ENCODE results near the gene IL10RA. TPM values are rescaled to one million over a fixed set of nuclear protein-coding genes. Genes with fewer than 3 reads are reported as not detected.

Gene IL10RA
- total RNA-seq, 4 donors from 2014 or later: 0.73 to 5.5 (median 2.2) TPM

DNA sequence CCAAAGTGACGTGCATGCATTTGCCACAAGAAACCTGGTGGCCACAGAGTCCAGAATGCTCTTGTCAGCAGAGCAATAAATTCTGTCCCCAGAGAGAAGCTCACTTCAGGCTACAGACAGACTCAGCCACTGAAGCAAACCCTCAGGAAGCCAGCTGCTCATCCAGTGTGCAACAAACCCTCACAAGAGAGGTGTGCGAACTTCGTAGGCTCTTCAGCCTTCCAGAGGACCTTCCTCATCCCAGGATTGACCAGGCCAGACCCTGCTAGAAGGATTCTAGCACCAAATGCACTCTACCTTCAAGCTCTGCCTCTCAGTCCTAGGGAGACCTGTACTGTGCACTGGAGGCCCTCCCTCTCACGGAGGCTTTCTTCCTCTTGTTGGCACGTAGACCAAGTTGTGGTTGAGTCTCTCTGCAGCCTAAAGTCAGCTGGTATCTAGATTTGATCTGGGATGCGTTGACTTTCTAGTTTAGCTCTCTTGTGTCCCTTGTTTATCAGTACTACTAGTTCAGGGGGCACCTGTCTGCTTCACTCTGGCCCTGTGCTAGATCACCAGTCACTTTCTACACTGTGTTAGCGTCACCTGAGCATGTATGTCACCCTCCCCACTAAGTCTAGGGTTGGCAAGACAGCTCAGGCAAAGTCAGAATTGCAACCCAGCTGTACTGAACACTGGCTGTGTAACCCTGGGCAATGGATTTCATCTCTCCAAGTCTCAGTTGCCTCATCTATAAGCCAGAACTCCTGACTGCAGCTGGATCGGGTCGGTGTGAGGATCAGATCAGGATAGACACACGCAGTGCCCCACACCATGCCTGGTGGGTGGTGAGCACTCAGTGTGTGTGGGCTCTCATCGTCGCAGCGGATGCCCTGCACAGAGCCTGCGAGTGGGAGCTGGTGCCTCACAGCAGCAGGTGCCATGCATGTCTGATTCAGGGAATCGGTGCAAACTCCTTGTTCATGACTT, 34.9 kb upstream of the IL10RA start:
- H3K27ac ChIP-seq: no peak overlapping the region
- H3K4me1 ChIP-seq: peaks cover 0 to 2% of the 10 kb centered on the region in 2 donors

GRCh38 chr11:117953024-117953671, 33.0 kb upstream of the IL10RA start:
- intact Hi-C loops (cut with DNase I; ENCODE audit: low total_unique reads) (no loop called here), in situ Hi-C loops (cut with MboI; ENCODE audit: low sequenced_read_pairs in 4 of 4) (no loop called here)
- DNase-seq: no peak
- no peaks in the 10 kb centered on the region for H3K4me1 ChIP-seq
- ATAC-seq: no peak
- H3K27me3 ChIP-seq: peaks cover 0 to 10% (median 0%) of the 10 kb centered on the region in 3 donors
- no peaks in the 10 kb centered on the region for H3K36me3 ChIP-seq
- TF ChIP-seq, protein P1, sequence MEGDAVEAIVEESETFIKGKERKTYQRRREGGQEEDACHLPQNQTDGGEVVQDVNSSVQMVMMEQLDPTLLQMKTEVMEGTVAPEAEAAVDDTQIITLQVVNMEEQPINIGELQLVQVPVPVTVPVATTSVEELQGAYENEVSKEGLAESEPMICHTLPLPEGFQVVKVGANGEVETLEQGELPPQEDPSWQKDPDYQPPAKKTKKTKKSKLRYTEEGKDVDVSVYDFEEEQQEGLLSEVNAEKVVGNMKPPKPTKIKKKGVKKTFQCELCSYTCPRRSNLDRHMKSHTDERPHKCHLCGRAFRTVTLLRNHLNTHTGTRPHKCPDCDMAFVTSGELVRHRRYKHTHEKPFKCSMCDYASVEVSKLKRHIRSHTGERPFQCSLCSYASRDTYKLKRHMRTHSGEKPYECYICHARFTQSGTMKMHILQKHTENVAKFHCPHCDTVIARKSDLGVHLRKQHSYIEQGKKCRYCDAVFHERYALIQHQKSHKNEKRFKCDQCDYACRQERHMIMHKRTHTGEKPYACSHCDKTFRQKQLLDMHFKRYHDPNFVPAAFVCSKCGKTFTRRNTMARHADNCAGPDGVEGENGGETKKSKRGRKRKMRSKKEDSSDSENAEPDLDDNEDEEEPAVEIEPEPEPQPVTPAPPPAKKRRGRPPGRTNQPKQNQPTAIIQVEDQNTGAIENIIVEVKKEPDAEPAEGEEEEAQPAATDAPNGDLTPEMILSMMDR (IDR thresholded peaks at IDR 0.05 in 4 of 5, conservative IDR thresholded peaks at IDR 0.05 in 1 of 5): no peak
- no peak for TF ChIP-seq POLR2A (IDR thresholded peaks at IDR 0.05)
- H3K9me3 ChIP-seq: no peaks in the 10 kb centered on the region
- H3K27ac ChIP-seq: no peak overlapping the region
- H3K4me3 ChIP-seq: no peak overlapping the region

More for the DNA sequence above, 34.9 kb upstream of the IL10RA start:
- peaks cover 0 to 3% (median 1%) of the 10 kb centered on the region in 3 donors for H3K27me3 ChIP-seq
- H3K36me3 ChIP-seq: no peaks in the 10 kb centered on the region
- DNase-seq: no peak
- TF ChIP-seq, protein P1 (IDR thresholded peaks at IDR 0.05 in 4 of 5, conservative IDR thresholded peaks at IDR 0.05 in 1 of 5): no peak
- TF ChIP-seq POLR2A (IDR thresholded peaks at IDR 0.05): no peak
- H3K4me3 ChIP-seq: no peak overlapping the region
- no peak for ATAC-seq
- intact Hi-C loops (cut with DNase I; ENCODE audit: low total_unique reads): no loop called here
- in situ Hi-C loops (cut with MboI; ENCODE audit: low sequenced_read_pairs in 4 of 4): no loop called here
- H3K9me3 ChIP-seq: no peaks in the 10 kb centered on the region

DNA sequence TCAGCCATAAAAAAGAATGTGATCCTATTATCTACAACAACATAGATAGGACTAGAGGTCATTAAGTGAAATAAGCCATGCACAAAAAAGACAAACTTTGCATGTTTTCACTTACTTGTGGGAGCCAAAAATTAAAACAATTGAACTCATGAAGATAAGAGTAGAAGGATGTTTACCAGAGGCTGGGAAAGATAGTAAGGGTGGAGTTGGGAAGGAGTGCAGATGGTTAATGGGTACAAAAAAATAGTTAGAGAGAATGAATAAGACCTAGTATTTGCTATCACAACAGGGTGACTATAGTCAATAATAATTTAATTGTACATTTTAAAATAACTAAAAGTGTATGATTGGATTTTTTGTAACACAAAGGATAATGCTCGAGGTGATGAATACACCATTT, 27.2 kb upstream of the IL10RA start:
- TF ChIP-seq, protein P1 (IDR thresholded peaks at IDR 0.05 in 4 of 5, conservative IDR thresholded peaks at IDR 0.05 in 1 of 5): no peak
- no peak for TF ChIP-seq POLR2A (IDR thresholded peaks at IDR 0.05)
- H3K27ac ChIP-seq: no peak overlapping the region
- H3K36me3 ChIP-seq: no peaks in the 10 kb centered on the region
- DNase-seq (no peak), ATAC-seq (no peak)
- intact Hi-C loops (cut with DNase I; ENCODE audit: low total_unique reads): no loop called here
- H3K4me3 ChIP-seq: no peak overlapping the region
- H3K4me1 ChIP-seq: no peaks in the 10 kb centered on the region
- in situ Hi-C loops (cut with MboI; ENCODE audit: low sequenced_read_pairs in 4 of 4): no loop called here
- H3K27me3 ChIP-seq: peaks cover 0 to 10% (median 0%) of the 10 kb centered on the region in 3 donors
- H3K9me3 ChIP-seq: no peaks in the 10 kb centered on the region

DNA sequence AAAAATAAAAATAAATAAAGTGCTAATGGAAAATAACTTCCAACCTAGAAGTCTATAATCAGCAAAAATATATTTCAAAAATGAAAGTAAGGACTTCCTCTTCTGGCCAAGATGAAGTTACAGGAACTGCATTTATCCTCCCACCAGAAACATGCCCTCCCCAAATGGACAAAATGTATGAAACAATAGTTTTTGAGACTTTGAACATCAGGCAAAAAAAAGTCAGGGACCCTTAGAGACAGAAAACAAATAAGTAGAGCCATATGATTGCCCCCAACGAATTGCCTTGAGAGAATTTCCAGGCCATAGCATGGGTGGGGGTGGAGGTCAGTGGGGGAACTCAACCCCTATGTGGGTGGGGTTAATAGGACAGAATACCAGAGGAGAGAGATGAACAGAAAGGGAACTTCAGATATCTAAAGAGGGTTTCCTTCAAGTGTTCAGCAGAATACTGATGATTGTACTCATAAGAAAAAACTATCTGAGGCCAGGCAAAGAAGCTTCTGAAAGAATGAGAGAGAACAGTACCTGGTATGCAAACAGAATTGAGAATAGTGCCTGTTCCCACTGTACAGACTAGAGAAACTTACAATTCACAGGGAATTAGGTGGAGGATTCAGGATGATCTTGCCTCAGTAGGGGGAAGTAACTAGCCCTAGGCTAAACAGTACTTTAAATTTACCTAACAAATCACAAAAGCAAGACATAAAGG, 26.6 kb upstream of the IL10RA start:
- no peaks in the 10 kb centered on the region for H3K36me3 ChIP-seq
- no peaks in the 10 kb centered on the region for H3K9me3 ChIP-seq
- DNase-seq: no peak
- in situ Hi-C loops (cut with MboI; ENCODE audit: low sequenced_read_pairs in 4 of 4) (no loop called here), intact Hi-C loops (cut with DNase I; ENCODE audit: low total_unique reads) (no loop called here)
- no peaks in the 10 kb centered on the region for H3K4me1 ChIP-seq
- peaks cover 0 to 10% (median 0%) of the 10 kb centered on the region in 3 donors for H3K27me3 ChIP-seq
- no peak for TF ChIP-seq POLR2A (IDR thresholded peaks at IDR 0.05)
- TF ChIP-seq, protein P1 (IDR thresholded peaks at IDR 0.05 in 4 of 5, conservative IDR thresholded peaks at IDR 0.05 in 1 of 5): no peak
- H3K4me3 ChIP-seq: no peak overlapping the region
- H3K27ac ChIP-seq: no peak overlapping the region
- no peak for ATAC-seq

Data from gastrocnemius medialis (tissue), 4 donors.